T-helper 2 cell treated with Interferon-gamma antibody and Interleukin-4, amounts not matched to agents 5 μg/mL and 100 μg/mL, for 36 hours (primary cell): Measurements from ENCODE around the gene SPTLC1.

Source experiments
- DNase-seq: peaks from one replicate; pipeline ENCODE4 v3.0.0; 2021; ENCODE audit warnings: low spot score
- H3K27ac Mint-ChIP-seq: one replicate; pipeline ENCODE4 v1.8.0; 2021; ENCODE audit warnings: mild to moderate bottlenecking, mixed read lengths
- H3K27me3 Mint-ChIP-seq: one replicate; pipeline ENCODE4 v1.8.0; 2021; ENCODE audit warnings: low read depth, mixed read lengths
- H3K36me3 Mint-ChIP-seq: one replicate; pipeline ENCODE4 v1.8.0; 2021; ENCODE audit warnings: low read depth, mixed read lengths
- H3K4me1 Mint-ChIP-seq: one replicate; pipeline ENCODE4 v1.8.0; 2021; ENCODE audit warnings: low read depth, mixed read lengths
- H3K4me3 Mint-ChIP-seq: one replicate; pipeline ENCODE4 v1.8.0; 2022; ENCODE audit warnings: mild to moderate bottlenecking, moderate library complexity, mixed read lengths
- H3K9me3 Mint-ChIP-seq: one replicate; pipeline ENCODE4 v1.8.0; 2021; ENCODE audit warnings: mixed read lengths

The SPTLC1 gene

DNA sequence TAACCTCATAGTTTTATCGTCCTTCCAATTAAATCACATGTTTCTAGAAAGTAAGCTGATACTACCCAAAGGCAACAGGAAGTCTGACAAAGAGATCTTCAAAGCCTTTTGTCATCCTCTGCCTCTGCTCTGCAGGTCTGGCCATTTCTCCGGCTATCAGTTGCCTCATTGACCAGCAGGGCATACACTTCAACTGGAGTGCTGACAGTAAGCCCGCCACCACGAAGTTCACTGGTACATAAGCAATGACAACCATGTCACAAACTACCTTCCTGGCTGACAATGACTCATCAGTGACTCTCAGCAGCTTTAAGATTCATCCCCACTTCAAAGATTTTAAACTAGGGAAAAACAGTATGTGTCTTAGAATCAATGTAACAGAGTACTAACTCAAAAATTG, 20.6 kb downstream of the SPTLC1 start:
- H3K27me3 Mint-ChIP-seq = no peaks in the 10 kb centered on the region
- H3K36me3 Mint-ChIP-seq = peaks cover 42% of the 10 kb centered on the region
- DNase-seq = peak; percentile 49
- peaks cover 55% of the 10 kb centered on the region for H3K4me1 Mint-ChIP-seq
- H3K4me3 Mint-ChIP-seq = peak overlapping the region; percentile 66
- H3K27ac Mint-ChIP-seq = peak overlapping the region; percentile 88
- peaks cover 4% of the 10 kb centered on the region for H3K9me3 Mint-ChIP-seq

DNA sequence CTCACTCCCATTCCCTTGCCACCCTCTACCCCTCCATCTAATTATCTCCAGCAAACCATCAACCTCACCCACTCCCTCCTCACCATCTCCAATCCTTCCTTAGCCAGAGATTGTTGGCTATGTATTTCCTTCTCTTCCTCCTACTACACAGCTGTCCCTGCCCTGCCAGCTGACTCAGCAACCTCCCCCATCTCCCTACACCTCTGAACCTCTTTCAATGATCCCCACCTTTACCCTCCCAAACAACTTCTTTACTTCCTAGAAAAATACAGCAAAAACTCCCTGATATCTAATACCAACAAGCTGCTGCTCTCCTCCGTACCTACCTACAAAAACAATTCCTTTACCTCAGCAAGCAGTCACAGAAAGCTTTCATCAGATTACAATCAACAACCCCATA, 37.3 kb downstream of the SPTLC1 start:
- peaks cover 22% of the 10 kb centered on the region for H3K36me3 Mint-ChIP-seq
- no peak overlapping the region for H3K4me3 Mint-ChIP-seq
- no peaks in the 10 kb centered on the region for H3K4me1 Mint-ChIP-seq
- no peak for DNase-seq
- no peak overlapping the region for H3K27ac Mint-ChIP-seq
- no peaks in the 10 kb centered on the region for H3K9me3 Mint-ChIP-seq
- no peaks in the 10 kb centered on the region for H3K27me3 Mint-ChIP-seq

DNA sequence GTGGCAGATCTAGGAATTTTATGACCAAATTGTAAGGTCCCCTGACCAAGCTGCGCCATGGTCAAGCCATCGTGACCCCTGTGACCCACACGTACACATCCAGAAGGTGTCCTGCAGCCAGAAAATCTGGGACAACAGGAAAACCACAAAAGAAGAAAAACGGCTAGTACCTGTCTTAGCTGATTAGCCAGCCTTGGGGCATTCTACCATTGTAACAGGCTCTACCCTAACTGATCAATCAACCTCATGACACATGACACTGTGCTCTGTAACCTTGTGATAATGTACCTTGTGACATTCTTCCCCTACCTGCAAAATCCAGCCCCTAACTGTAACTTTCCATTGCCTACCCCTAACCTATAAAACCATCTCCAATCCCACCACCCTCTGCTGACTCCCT, 43.6 kb downstream of the SPTLC1 start:
- Mint-ChIP-seq H3K27ac (no peak overlapping the region), H3K4me3 (no peak overlapping the region), H3K4me1 (no peaks in the 10 kb centered on the region), H3K9me3 (no peaks in the 10 kb centered on the region), H3K36me3 (peaks cover 22% of the 10 kb centered on the region), H3K27me3 (no peaks in the 10 kb centered on the region)
- DNase-seq = no peak

DNA sequence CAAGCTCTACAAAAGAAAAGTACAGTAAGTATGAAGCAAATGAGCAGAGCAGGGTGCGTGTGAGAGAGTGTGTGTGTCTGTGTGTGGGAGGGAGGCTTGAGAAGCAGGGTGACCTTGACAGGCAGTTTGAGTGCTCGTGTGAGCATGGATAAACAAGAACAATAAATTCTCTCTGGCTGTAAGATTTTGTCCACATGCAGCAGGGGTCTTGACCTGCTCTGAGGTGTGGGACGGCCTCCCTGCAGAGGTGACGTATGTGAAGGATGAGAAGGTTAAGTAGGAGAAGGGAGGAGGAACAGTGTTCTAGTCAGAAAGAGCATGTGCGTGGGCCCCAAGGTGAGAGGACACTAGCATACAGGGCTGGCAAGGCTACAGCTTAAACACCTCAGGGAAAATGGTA, 49.0 kb downstream of the SPTLC1 start:
- Mint-ChIP-seq H3K4me1 (peaks cover 3% of the 10 kb centered on the region), H3K27me3 (no peaks in the 10 kb centered on the region), H3K27ac (no peak overlapping the region), H3K4me3 (no peak overlapping the region), H3K36me3 (peaks cover 58% of the 10 kb centered on the region), H3K9me3 (peaks cover 27% of the 10 kb centered on the region)
- DNase-seq = no peak

DNA sequence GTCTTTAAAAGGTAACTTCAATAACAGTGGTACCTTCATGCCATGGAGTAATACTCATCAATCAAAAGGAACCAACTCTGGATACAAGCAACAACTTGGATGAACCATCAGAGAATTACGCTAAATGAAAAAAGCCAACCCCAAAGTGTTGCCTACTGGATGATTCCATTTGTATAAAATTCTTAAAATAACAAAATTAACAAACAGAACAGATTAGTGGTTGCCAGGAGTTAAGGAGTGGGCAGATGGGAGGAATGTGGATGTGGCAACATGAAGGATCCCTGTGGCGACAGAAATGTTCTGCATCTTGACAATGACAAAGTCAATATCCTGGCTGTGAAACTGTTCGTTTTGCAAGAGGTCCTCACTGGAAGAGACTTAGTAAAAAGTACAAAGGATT, 50.5 kb downstream of the SPTLC1 start:
- DNase-seq = no peak
- peaks cover 38% of the 10 kb centered on the region for H3K9me3 Mint-ChIP-seq
- H3K4me1 Mint-ChIP-seq = peaks cover 3% of the 10 kb centered on the region
- no peak overlapping the region for H3K27ac Mint-ChIP-seq
- peaks cover 70% of the 10 kb centered on the region for H3K36me3 Mint-ChIP-seq
- no peaks in the 10 kb centered on the region for H3K27me3 Mint-ChIP-seq
- no peak overlapping the region for H3K4me3 Mint-ChIP-seq

DNA sequence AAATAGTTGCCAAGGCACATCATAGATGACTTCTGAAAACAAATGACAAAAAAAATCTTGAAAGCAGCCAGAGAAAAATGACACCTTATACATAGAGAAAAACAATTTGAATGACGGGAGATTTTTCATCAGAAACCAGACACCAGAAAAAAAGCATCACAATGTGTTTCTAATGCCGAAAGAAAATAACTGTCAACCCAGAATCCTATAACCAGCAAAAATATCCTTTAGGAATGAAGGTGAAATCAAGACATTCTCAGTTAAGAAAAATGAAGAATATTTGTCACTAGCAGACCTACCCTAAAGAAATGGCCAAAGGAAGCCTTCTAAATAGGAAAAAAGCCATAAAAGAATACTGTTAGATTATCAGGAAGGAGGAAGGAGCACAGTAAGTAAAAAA, 54.0 kb downstream of the SPTLC1 start:
- H3K9me3 Mint-ChIP-seq = peaks cover 38% of the 10 kb centered on the region
- DNase-seq = no peak
- H3K4me1 Mint-ChIP-seq = peaks cover 19% of the 10 kb centered on the region
- H3K36me3 Mint-ChIP-seq = peaks cover 81% of the 10 kb centered on the region
- no peaks in the 10 kb centered on the region for H3K27me3 Mint-ChIP-seq
- no peak overlapping the region for H3K27ac Mint-ChIP-seq
- no peak overlapping the region for H3K4me3 Mint-ChIP-seq

DNA sequence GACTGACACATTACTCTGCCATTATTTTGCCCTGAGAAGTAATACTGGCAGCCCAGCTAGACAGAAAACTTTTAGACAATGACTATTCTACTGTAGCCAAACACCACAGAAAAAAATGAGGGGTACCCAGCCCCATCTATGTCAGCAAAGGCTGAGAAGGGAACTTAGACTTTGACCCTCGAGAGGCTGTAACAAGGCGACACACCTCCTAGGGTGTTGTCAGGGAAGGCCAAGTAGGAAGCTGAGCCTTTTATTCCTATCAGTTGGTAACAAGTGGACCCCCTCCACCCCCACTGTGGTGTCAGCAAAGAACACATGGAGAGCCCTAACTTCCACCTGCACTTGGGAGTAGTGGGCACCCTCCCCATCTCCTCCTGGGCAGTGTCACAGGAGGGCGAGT, 55.6 kb downstream of the SPTLC1 start:
- no peak for DNase-seq
- Mint-ChIP-seq H3K4me1 (peaks cover 19% of the 10 kb centered on the region), H3K27me3 (no peaks in the 10 kb centered on the region), H3K27ac (no peak overlapping the region), H3K9me3 (peaks cover 38% of the 10 kb centered on the region), H3K36me3 (peaks cover 81% of the 10 kb centered on the region), H3K4me3 (no peak overlapping the region)

DNA sequence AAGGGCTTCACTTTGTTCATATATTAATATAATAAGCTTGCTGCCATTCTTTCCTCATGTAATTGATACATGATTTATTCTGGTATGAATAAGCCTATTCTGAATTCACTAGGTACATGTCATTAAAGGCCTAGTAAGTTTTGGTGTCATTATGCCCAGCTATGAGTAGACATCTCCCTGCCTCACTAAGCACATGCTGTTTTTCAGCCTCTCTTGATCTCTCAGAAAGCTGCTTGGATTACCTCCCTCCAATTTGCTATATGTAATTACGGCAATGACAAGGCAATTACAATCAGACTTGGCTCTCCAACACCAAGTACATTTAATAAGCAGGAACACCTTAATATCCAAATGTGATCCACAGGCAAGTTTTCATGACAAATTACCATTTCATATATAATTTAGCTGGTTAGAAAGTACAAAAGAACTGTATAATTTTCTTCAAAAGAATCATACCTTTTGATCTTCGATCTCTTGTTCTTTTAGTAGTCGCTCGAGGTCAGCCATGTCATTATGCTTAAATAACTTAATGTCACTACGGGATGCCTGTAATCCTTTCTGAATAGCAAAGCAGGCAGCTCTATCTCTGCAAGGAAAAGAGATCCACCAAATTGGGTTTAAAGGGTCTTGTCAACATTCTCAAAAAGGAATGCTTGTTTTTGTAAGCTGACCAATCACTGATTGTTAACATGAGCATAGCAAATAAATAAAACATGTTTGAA, 56.3 kb downstream of the SPTLC1 start:
- H3K27me3 Mint-ChIP-seq = no peaks in the 10 kb centered on the region
- peaks cover 19% of the 10 kb centered on the region for H3K4me1 Mint-ChIP-seq
- H3K9me3 Mint-ChIP-seq = peaks cover 36% of the 10 kb centered on the region
- peaks cover 81% of the 10 kb centered on the region for H3K36me3 Mint-ChIP-seq
- no peak overlapping the region for H3K4me3 Mint-ChIP-seq
- DNase-seq = no peak
- no peak overlapping the region for H3K27ac Mint-ChIP-seq

DNA sequence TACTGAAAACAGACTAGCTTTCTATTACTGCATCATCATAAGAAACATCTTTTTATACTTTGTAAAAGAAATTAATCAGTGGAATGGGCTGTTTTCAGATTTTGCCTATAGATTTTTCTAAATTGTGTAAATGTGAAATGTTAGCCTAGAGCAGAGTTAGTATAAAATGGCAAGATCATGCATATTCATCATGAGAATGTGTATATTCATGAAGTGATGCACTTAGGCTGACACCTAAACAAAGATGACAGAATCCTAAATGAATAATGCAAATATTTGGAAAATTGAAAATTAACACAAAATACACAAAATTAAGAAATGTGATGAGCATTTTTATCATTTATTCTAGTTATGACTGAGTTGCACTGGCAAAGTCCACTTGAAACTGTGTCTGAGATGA, 57.2 kb downstream of the SPTLC1 start:
- Mint-ChIP-seq H3K27me3 (no peaks in the 10 kb centered on the region), H3K4me1 (peaks cover 20% of the 10 kb centered on the region), H3K4me3 (no peak overlapping the region), H3K36me3 (peaks cover 81% of the 10 kb centered on the region), H3K27ac (no peak overlapping the region), H3K9me3 (peaks cover 27% of the 10 kb centered on the region)
- no peak for DNase-seq

DNA sequence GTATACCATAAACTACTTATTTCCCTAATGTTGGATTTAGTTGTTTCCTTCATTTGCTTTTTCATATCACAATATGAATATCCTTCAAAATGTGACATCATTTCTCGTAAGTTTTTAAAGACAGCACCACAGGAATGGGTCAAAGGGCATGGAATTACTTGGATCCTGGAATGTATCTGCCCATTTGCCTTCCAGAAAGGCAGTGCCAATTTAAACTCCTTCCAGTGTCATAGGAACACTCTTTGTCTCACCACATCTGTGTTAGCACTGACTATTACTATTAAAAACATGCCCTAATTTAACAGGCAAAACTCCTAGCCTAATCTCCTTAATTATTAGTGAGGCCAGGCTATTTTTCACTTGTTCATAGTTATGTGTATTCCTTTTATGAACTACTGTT, 58.0 kb downstream of the SPTLC1 start:
- Mint-ChIP-seq H3K4me1 (peaks cover 19% of the 10 kb centered on the region), H3K27ac (no peak overlapping the region), H3K4me3 (peak overlapping the region; percentile 15), H3K9me3 (peaks cover 19% of the 10 kb centered on the region), H3K36me3 (peaks cover 78% of the 10 kb centered on the region), H3K27me3 (no peaks in the 10 kb centered on the region)
- no peak for DNase-seq

DNA sequence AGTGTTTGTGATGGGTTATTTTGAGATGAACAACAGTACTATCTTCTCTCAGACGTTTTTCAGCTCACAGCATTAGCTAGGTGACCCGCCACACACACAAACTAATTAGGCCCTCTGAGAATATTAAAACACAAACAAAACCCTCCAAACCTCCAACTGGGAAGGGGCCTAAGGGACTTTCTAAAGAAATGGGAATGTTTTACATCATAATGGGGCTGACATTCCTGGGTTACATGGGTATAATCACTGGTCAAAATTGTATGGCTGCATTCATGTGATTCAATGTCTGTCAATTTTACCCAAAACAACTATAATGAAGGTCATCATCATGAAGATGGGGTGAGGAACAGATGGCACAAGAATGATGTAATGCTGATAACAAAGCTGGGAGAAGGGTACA, 59.6 kb downstream of the SPTLC1 start:
- no peak for DNase-seq
- Mint-ChIP-seq H3K4me3 (no peak overlapping the region), H3K9me3 (peaks cover 5% of the 10 kb centered on the region), H3K27me3 (no peaks in the 10 kb centered on the region), H3K4me1 (peaks cover 18% of the 10 kb centered on the region), H3K27ac (no peak overlapping the region), H3K36me3 (peaks cover 78% of the 10 kb centered on the region)

DNA sequence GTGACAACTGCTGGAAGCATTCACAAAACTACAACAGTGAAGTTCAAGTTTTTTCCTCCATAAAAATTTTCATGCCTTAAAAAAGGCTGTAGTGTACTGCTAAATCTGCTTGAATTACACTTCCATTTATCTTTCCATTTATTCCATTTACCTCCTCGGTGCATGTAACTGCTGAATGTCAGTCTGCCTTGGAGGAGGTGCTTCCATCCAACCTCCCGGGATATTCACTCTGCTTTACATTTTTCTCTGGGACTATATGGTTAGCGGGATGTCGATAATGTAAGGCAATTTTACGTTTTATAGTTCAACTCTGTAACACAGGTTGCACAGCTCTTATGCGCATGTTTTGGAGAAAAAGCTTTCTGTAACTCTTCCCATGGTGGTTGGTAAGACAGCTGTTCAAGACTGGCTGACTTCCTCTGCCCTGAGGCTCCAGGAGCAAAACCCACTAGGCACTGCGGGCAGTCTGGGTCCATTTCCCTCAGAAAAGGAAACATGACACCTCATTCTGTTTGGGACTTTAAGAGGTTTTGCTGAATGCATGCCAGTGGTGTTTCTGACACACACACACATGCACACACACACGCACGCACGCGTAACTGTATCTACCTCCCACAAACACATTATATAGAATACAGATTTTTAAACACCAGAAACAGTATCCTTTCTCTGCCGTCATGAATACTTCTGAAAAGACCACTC, 66.1 kb downstream of the SPTLC1 start:
- peaks cover 79% of the 10 kb centered on the region for H3K36me3 Mint-ChIP-seq
- H3K27me3 Mint-ChIP-seq = no peaks in the 10 kb centered on the region
- peaks cover 1% of the 10 kb centered on the region for H3K4me1 Mint-ChIP-seq
- no peak overlapping the region for H3K4me3 Mint-ChIP-seq
- no peak for DNase-seq
- H3K27ac Mint-ChIP-seq = no peak overlapping the region
- peaks cover under 1% of the 10 kb centered on the region for H3K9me3 Mint-ChIP-seq

DNA sequence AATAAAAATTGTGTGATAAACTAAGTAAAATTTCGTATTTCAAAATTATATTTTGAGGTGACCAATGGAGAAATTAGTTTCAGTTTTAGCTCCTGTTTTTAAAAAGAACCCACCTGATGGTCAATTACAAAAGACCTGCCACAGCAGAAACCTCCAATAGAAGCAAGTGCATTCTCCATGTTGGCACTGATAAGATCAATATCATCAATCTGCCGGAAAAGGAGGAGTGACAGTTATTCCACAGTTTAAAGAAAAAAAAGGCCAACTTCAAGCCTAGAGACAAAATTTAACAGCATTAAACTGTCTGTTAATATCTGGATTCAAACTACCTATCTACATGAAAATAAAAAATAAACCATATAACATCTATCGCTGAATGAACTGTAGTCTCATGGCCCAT, 67.7 kb downstream of the SPTLC1 start:
- Mint-ChIP-seq H3K27me3 (no peaks in the 10 kb centered on the region), H3K9me3 (peaks cover 16% of the 10 kb centered on the region), H3K36me3 (peaks cover 81% of the 10 kb centered on the region), H3K27ac (no peak overlapping the region), H3K4me1 (no peaks in the 10 kb centered on the region), H3K4me3 (no peak overlapping the region)
- DNase-seq = no peak

DNA sequence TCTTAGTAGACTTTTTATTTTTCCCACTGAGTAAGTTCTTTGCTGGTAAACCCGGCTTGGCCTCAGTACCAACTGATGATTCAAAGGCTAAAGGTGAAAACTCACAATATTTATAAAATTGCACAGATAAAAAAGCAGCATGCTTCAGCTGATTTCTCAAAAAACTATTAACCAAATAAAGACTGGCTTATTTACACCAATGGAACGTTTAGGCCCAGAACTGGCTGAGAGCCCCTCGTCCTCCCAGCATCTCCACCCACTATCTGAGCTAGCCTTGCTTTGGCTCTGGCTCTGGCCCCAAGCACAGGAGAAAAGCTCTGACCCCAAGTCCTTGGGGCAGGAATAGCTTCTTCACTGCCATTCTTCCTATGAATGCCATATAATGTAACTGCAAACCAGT, 68.5 kb downstream of the SPTLC1 start:
- no peak for DNase-seq
- H3K36me3 Mint-ChIP-seq = peaks cover 83% of the 10 kb centered on the region
- no peak overlapping the region for H3K27ac Mint-ChIP-seq
- H3K9me3 Mint-ChIP-seq = peaks cover 24% of the 10 kb centered on the region
- no peak overlapping the region for H3K4me3 Mint-ChIP-seq
- no peaks in the 10 kb centered on the region for H3K27me3 Mint-ChIP-seq
- H3K4me1 Mint-ChIP-seq = no peaks in the 10 kb centered on the region

DNA sequence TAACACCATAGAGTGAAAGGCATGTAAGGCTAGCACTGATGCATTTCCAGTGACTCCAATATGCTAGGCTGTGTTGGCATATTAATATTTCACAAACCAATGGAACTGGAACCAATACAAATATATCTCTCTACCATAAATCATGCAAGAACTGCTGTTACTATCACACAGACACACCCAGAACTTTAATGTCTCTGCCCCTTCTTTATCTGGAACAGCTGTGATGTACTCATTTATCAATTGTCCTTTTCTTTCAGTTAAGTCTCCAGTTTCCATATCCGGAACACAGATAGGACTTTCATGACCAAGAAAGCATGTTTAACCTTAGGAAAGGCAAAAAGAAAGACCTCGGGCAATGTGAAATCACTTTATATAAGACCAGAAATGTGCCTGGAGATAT, 70.3 kb downstream of the SPTLC1 start:
- peaks cover 25% of the 10 kb centered on the region for H3K9me3 Mint-ChIP-seq
- no peaks in the 10 kb centered on the region for H3K27me3 Mint-ChIP-seq
- H3K36me3 Mint-ChIP-seq = peaks cover 80% of the 10 kb centered on the region
- no peaks in the 10 kb centered on the region for H3K4me1 Mint-ChIP-seq
- H3K27ac Mint-ChIP-seq = no peak overlapping the region
- no peak for DNase-seq
- no peak overlapping the region for H3K4me3 Mint-ChIP-seq
